ENCODE data around the gene CEP162.
"Not testable (repeated sequence)": the region's sequence is repeated elsewhere in the genome, so short reads cannot be mapped to it uniquely, and the experiment has no call there.

The CEP162 gene, protein sequence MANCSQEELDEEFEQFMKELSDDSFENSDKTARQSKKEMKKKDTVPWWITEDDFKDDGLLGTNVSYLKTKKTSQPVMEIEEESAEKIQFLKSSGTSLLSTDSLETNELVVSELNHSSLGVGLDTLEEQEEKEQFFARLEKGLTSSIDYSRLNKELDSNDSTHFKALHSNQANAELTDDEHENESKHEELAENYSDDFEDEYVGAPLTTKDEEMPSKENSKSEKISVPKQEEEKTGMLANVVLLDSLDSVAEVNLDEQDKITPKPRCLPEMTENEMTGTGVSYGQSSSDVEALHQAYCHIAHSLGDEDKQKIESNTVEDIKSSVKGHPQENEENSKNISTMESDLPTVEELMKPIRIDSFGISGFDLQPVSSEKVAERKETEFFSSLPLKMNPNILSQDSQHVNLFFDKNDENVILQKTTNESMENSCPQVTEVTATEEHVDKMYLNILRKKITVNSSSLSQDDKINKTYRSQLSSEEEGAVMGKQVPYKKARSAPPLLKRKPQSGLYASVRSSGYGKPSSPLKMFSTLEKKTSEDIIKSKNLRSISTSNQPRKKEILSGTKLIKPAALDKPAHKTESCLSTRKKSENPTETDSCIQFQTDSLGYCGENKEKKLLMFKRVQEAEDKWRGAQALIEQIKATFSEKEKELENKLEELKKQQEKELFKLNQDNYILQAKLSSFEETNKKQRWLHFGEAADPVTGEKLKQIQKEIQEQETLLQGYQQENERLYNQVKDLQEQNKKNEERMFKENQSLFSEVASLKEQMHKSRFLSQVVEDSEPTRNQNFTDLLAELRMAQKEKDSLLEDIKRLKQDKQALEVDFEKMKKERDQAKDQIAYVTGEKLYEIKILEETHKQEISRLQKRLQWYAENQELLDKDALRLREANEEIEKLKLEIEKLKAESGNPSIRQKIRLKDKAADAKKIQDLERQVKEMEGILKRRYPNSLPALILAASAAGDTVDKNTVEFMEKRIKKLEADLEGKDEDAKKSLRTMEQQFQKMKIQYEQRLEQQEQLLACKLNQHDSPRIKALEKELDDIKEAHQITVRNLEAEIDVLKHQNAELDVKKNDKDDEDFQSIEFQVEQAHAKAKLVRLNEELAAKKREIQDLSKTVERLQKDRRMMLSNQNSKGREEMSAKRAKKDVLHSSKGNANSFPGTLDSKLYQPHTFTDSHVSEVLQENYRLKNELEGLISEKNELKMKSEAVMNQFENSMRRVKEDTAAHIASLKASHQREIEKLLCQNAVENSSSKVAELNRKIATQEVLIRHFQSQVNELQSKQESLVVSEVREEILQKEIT (N-terminal part only)

DNA sequence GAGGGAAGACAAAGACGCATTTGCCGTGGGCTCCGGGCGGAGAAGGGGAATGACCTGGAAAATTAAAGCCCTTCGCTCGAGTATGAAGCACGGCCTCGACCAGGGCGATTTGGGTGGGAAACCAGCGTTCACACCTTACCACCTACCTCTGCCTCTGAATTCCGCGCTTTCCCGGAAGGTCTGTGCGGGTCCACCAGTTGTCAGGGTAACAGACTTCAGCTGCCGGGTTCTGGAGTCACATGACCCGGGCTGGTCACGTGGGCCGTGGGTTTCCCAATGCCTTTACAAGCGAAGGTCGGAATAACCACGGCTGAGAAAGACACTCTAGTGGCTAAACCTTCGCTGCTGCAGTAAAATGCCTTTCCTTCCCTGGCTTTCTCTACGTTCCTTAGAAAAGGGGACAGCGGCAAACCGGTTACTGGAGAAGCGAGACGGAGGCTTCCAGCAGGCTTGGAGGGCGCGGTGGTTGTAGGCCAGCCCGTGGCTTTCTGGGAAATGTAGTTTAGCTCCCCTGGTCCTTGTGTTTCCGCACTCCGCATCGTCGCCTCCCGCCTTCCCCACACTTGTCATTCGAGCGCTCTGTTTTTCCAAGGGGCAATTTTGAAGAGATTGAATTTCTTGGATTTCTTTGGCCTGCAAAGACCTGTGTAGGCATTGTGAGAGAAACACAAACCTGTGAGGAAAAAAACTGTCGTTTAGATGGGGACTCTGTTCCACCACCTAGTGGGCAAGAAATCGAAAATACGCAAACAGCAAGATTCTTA lies at the start of gene CEP162:
TSS of gene CEP162 (minus strand) at position 210 of the 764 bp plus-strand sequence. CDS start 1,250 bp downstream, outside the sequence.
- peak; percentile 86 for DNase-seq (ENCODE audit: low spot score)

GRCh38 chr6:84274856-84275255 lies 47.4 kb upstream of the CEP162 start:
- no peak for DNase-seq (ENCODE audit: low spot score)

DNA sequence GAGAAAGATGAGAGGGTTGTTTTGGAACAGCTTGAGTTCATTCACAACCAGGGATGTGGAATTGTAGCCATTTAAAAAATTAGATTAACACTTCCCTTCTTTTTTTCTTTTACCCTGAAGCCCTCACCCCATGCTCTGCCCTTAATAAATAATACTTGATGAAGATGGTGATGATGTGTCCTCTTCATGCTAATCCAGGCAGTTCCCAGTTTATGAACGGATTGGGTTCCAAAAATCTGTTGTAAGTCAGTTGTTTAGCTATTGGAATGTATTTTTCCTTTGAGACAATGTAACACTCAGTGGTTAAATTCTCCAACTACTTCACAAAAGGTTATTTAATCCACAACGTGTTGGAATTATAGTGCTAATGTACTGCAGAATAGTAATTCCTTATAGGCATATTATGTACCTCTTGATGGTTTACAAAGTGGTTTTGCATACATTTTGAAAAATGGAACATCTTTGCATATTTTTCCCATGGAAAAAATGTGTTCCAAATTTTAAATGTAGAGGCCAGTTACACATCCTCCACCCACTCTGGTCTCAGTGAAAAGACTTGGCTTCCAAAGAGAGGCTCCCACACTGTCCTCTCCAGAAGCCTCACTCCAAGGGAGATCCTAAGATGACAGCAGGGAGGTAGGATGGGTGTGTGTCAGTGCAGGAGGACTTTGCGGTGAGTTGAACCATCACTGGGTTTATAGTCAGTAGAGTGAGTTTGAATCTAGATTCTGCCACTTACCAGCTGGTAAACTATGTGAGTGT lies 45.8 kb upstream of the CEP162 start:
- DNase-seq (ENCODE audit: low spot score), result no peak

DNA sequence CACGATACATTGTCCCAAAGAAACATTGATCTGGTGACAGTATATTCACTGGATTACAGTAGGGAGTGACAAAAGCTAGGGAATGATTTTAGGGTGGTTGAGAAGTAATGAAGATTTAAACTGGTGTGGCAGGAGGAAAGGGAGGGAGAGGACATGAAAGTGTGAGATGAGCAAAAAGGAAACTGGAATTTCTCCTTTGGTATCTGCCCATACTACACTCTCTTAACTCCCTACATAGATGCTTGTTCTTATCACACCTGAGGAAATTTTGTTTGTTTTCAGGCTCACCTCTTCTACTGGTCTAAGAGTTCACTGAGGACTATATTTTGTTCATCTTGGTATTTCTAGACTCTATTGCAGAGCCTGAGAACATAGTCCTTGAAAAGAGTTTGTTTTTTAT lies 44.9 kb upstream of the CEP162 start:
- DNase-seq (ENCODE audit: low spot score), result no peak

GRCh38 chr6:84271061-84271716 lies 43.7 kb upstream of the CEP162 start:
- no peak for DNase-seq (ENCODE audit: low spot score)

DNA sequence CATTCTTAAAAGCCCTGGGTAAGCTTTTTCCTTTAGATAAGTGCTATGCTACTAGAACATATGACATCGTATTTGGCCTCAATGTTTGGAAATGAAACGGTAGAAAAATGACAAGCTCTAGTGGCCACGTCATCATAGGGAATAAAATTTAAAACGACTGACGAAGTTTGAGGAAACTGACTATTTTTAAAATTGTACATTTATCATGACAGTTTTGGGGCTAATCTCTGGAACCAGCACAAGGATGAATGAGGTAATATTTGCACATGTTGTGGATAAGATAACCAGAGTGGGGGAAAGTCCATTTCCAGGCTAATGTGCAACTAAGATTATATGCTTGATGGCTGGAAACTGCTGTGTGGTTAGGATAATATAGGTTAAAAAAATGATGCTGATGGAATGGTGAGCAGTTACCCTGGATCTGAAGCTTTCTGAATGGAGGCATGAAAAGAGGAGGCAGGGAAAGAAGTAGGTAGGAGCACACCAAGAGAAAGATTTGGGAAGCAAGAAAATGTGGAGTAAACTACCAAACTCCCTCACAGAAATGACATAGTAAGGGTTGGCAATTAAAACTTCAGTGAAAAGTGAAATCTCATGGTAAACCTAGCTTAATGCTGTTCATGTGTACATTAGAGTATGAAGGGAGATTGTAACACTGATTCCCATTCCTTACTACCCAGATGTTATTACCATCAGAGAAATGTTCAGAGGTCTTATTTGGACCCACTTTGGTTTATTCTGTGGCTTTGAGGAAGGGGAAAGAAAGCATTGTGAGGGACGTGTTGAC lies 42.7 kb upstream of the CEP162 start:
- DNase-seq (ENCODE audit: low spot score), result no peak

DNA sequence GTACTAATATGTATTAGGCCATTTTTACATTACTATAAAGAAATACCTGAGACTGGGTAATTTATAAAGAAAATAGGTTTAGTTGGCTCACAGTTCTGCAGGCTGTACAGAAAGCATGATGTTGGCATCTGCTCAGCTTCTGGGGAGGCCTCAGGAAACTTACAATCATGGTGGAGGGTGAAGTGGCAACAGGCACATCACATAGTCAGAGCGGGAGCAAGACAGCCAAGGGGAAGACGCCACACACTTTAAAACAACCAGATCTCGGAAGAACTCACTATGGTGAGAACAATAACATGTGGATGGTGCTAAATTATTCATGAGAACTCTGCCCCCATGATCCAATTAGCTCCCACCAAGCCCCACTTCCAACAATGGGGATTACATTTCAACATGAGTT lies 41.3 kb upstream of the CEP162 start:
- no peak for DNase-seq (ENCODE audit: low spot score)

GRCh38 chr6:84263557-84263956 lies 36.1 kb upstream of the CEP162 start:
- DNase-seq (ENCODE audit: low spot score), result no peak

DNA sequence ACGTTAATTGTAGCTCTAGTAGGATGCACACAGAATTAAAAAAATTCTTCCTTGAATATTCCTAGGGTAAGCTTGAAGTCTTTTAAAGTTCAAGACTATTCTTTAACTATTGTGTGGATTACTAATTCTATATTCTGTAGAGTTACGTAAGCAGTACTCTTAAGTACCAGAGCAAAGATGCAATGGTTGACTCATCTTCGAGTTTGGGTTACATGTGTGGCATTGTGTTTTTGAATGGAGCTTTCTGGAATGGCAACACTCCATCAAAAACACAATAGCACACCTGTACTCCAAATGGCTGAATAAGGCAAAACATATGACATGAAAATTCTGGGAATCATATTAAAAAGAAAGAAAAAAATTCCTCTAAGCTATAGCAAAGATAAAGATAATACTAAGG lies 33.5 kb upstream of the CEP162 start:
- no peak for DNase-seq (ENCODE audit: low spot score)

GRCh38 chr6:84260196-84260595 lies 32.8 kb upstream of the CEP162 start:
- DNase-seq (ENCODE audit: low spot score), result no peak

DNA sequence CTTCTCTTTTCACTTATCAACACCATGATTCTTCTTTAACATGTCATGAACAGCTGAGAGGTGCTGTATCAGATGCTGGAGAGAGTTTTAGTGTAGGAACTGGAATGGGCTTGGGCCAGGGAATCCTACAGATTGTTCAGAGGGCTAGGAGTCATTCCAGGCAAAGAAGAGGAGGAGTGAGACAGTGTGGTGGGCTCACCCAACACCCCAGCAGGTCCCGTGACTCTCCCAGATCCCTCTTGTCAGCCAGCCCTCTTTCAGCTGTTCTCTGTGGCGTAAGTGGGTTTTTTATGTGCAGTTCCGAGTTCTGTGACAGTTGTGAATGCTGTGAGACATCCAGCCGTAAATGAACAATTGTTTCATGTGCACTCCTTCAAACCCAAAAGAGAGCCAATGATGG lies 31.4 kb upstream of the CEP162 start:
- DNase-seq (ENCODE audit: low spot score), result no peak

- DNase-seq (ENCODE audit: low spot score), result no peak
These were observed 30.8 kb upstream of the CEP162 start for GRCh38 chr6:84258268-84258667.

GRCh38 chr6:84255641-84256040 lies 28.2 kb upstream of the CEP162 start:
- DNase-seq (ENCODE audit: low spot score), result no peak

- DNase-seq (ENCODE audit: low spot score), result no peak
These were observed 25.9 kb upstream of the CEP162 start for GRCh38 chr6:84253380-84253779.

- no peak for DNase-seq (ENCODE audit: low spot score)
These were observed 24.6 kb upstream of the CEP162 start for GRCh38 chr6:84251891-84252539.

DNA sequence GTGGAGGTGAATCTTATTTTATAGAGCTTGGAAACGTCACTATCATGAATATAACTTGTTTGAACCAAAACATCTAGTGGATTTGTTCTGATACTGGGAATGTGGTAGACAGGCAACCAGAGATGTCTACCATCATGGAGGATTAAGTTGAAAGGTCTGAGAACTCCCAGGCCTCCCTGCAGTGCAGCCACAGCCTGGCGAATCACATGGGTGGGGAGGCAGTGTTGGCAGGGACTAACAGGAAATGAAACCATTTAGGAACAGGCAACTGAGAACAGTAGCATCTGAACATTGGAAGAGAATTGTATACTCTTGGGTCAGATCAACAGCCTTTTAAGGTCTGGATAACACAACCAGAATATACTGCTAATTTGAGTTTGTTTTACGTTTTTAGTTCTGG lies 22.3 kb upstream of the CEP162 start:
- no peak for DNase-seq (ENCODE audit: low spot score)

DNA sequence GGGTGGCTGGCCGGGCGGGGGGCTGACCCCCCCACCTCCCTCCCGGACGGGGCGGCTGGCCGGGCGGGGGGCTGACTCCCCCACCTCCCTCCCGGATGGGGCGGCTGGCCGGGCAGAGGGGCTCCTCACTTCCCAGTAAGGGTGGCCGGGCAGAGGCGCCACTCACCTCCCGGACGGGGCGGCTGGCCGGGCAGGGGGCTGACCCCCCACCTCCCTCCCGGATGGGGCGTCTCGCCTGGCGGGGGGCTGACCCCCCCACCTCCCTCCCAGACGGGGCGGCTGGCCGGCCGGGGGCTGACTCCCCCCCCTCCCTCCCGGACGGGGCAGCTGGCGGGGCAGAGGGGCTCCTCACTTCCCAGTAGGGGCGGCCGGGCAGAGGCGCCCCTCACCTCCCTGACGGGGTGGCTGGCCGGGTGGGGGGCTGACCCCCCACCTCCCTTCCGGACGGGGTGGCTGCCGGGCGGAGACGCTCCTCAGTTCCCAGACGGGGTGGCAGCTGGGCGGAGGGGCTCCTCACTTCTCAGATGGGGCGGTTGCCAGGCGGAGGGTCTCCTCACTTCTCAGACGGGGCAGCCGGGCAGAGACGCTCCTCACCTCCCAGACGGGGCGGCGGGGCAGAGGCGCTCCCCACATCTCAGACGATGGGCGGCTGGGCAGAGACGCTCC lies 17.1 kb upstream of the CEP162 start:
- DNase-seq (ENCODE audit: low spot score), result not testable (repeated sequence)

DNA sequence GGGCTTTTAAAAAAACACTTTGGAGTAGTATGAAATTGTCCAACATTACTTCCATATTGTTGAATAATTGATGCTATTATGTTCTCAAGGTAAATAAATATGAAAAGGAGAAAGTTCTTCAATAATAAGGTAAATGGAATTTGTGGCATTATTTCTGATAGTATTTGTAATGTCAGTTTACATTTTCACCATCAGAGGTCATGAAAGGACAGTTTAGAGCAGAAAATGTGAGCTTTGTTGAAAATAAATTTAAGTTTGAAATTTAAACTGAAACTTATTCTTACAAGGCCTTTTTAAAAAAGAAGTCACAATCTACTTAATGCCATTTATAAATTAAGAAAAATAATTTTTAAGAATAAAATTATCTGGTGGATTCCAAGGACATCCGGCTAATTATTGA lies 15.8 kb upstream of the CEP162 start:
- DNase-seq (ENCODE audit: low spot score), result no peak
